H1 (cell line): ENCODE data around the gene BCL2L1. TPM values are rescaled to one million over a fixed set of nuclear protein-coding genes. Genes with fewer than 3 reads are reported as not detected.

Source experiments
- CTCF ChIA-PET: fragments of 300-600 bp; sonication (Branson Sonifier 250); formaldehyde crosslinking; loops from one replicate; lab custom pipeline; 2021; ENCODE audit not compliant: partially characterized antibody; lab: Charles Lee
- POLR2A ChIA-PET: fragments of 300-600 bp; sonication (Branson Sonifier 250); formaldehyde crosslinking; loops from one replicate; lab custom pipeline; 2021; ENCODE audit warnings: inconsistent platforms; ENCODE audit not compliant: partially characterized antibody; lab: Charles Lee
- DNase-seq, 2 experiments: peaks; one replicate each; pipeline versions ENCODE4 v3.0.0 to v3.0.0-alpha.2; 2010 to 2022; ENCODE audit warnings: low spot score in 2 of 2, low read depth in 1 of 2, mixed read lengths in 1 of 2
- FAIRE-seq: peaks from 2 replicates; lab custom pipeline; 2011; peaks lifted over from hg19 to GRCh38; lab: Jason Lieb, UNC
- H2AFZ ChIP-seq: 2 replicates; pipeline ENCODE4 v1.8.1; 2012; ENCODE audit warnings: low read length, inconsistent platforms
- H2AK5ac ChIP-seq: 2 replicates; pipeline ENCODE4 v1.6.1; 2013; ENCODE audit warnings: low read depth, low read length
- H2BK120ac ChIP-seq: replicated peaks from 2 replicates; pipeline ENCODE3; 2013; ENCODE audit warnings: low read depth, low read length, inconsistent platforms
- H2BK12ac ChIP-seq: 2 replicates; pipeline ENCODE4 v1.6.1; 2013; ENCODE audit warnings: low read depth, low read length
- H2BK15ac ChIP-seq: 2 replicates; pipeline ENCODE4 v1.6.1; 2013; ENCODE audit warnings: low read length
- H2BK20ac ChIP-seq: 2 replicates; pipeline ENCODE4 v1.6.1; 2013; ENCODE audit warnings: low read length
- H2BK5ac ChIP-seq: 2 replicates; pipeline ENCODE4 v1.6.1; 2013; ENCODE audit warnings: low read depth, low read length
- H3K14ac ChIP-seq: 2 replicates; pipeline ENCODE4 v1.6.1; 2013; ENCODE audit warnings: inconsistent platforms; ENCODE audit not compliant: insufficient read length
- H3K18ac ChIP-seq: 2 replicates; pipeline ENCODE4 v1.6.1; 2013; ENCODE audit warnings: low read length; ENCODE audit errors: extremely low read depth
- H3K23ac ChIP-seq: 2 replicates; pipeline ENCODE4 v1.6.1; 2013; ENCODE audit warnings: inconsistent platforms; ENCODE audit not compliant: insufficient read length
- H3K23me2 ChIP-seq: 2 replicates; pipeline ENCODE4 v1.6.1; 2013; ENCODE audit warnings: low read depth, low read length
- H3K27ac ChIP-seq: 2 replicates; pipeline ENCODE4 v1.6.1; 2011; ENCODE audit warnings: low read depth, low read length, inconsistent platforms
- H3K27me3 ChIP-seq, 4 experiments: replicated peaks in 1 of 4; 1 replicate in 1 of 4; 2 replicates in 3 of 4; pipeline versions ENCODE4 v1.6.1 to v1.8.1; 2011 to 2013; ENCODE audit warnings: low read length in 3 of 4, mild to moderate bottlenecking in 3 of 4, inconsistent platforms in 2 of 4, mixed read lengths in 2 of 4, moderate library complexity in 1 of 4; ENCODE audit not compliant: control insufficient read depth in 3 of 4, insufficient read depth in 3 of 4; ENCODE audit errors: extremely low read depth in 1 of 4
- H3K36me3 ChIP-seq, 4 experiments: 2 replicates each; pipeline versions ENCODE4 v1.6.1 to v1.8.1; 2011 to 2013; ENCODE audit warnings: mild to moderate bottlenecking in 4 of 4, low read length in 3 of 4, moderate library complexity in 2 of 4, control low read depth in 1 of 4, inconsistent platforms in 1 of 4; ENCODE audit not compliant: insufficient read depth in 4 of 4, control insufficient read depth in 2 of 4
- H3K4ac ChIP-seq: replicated peaks from 2 replicates; pipeline ENCODE3; 2013; ENCODE audit warnings: low read length, low read depth, mixed read lengths, inconsistent platforms; ENCODE audit not compliant: insufficient read length
- H3K4me1 ChIP-seq, 4 experiments: replicated peaks in 1 of 4; 1 replicate in 1 of 4; 2 replicates in 3 of 4; pipeline versions ENCODE4 v1.6.1 to v1.8.1; 2011 to 2013; ENCODE audit warnings: low read length in 3 of 4, inconsistent platforms in 2 of 4, mixed read lengths in 1 of 4; ENCODE audit not compliant: insufficient read depth in 4 of 4, control insufficient read depth in 3 of 4
- H3K4me2 ChIP-seq, 2 experiments: 2 replicates each; pipeline versions ENCODE4 v1.6.1 to v1.8.1; 2011 to 2013; ENCODE audit warnings: low read depth in 2 of 2, low read length in 2 of 2, control low read depth in 1 of 2, inconsistent platforms in 1 of 2, mild to moderate bottlenecking in 1 of 2; ENCODE audit not compliant: insufficient read depth in 1 of 2
- H3K4me3 ChIP-seq, 4 experiments: fragments of 200-600, 300-600 bp in 1 of 4; sonication (generic), shearing (Covaris generic), sonication (Bioruptor Twin) in 1 of 4; 2 replicates each; pipeline versions ENCODE4 v1.5.1 to v1.8.1; 2011 to 2016; ENCODE audit warnings: low read length in 4 of 4, low read depth in 3 of 4, control low read depth in 2 of 4, inconsistent platforms in 2 of 4, mild to moderate bottlenecking in 2 of 4, mixed read lengths in 1 of 4, moderate library complexity in 1 of 4; ENCODE audit not compliant: insufficient read depth in 2 of 4; ENCODE audit errors: extremely low read depth in 1 of 4
- H3K56ac ChIP-seq: replicated peaks from 2 replicates; pipeline ENCODE3; 2013; ENCODE audit warnings: low read depth, mild to moderate bottlenecking, mixed read lengths, low read length, inconsistent platforms; ENCODE audit not compliant: insufficient read length
- H3K79me1 ChIP-seq: 2 replicates; pipeline ENCODE4 v1.6.1; 2013; ENCODE audit warnings: low read depth, low read length, control low read depth
- H3K79me2 ChIP-seq, 2 experiments: 2 replicates each; pipeline versions ENCODE4 v1.6.1 to v1.8.1; 2012 to 2013; ENCODE audit warnings: low read length in 2 of 2, mild to moderate bottlenecking in 2 of 2, inconsistent platforms in 1 of 2; ENCODE audit not compliant: insufficient read depth in 2 of 2, control insufficient read depth in 1 of 2
- H3K9ac ChIP-seq, 4 experiments: replicated peaks in 1 of 4; 1 replicate in 1 of 4; 2 replicates in 3 of 4; pipeline versions ENCODE4 v1.6.1 to v1.8.1; 2011 to 2013; ENCODE audit warnings: low read depth in 3 of 4, low read length in 3 of 4, control low read depth in 2 of 4, mild to moderate bottlenecking in 2 of 4, moderate library complexity in 2 of 4, inconsistent platforms in 1 of 4; ENCODE audit errors: extremely low read depth in 1 of 4
- H3K9me3 ChIP-seq, 2 experiments: 2 replicates each; pipeline versions ENCODE4 v1.6.1 to v1.8.1; 2012 to 2013; ENCODE audit warnings: mild to moderate bottlenecking in 2 of 2, moderate library complexity in 2 of 2, control low read depth in 1 of 2, inconsistent platforms in 1 of 2, low read depth in 1 of 2, low read length in 1 of 2, mixed read lengths in 1 of 2; ENCODE audit not compliant: insufficient read depth in 2 of 2
- H4K20me1 ChIP-seq, 2 experiments: replicated peaks in 1 of 2; 2 replicates each; pipeline versions ENCODE3 to v1.8.1; 2011 to 2013; ENCODE audit warnings: inconsistent platforms in 2 of 2, low read length in 2 of 2, mild to moderate bottlenecking in 1 of 2; ENCODE audit not compliant: insufficient read depth in 2 of 2, control insufficient read depth in 1 of 2
- H4K5ac ChIP-seq: 2 replicates; pipeline ENCODE4 v1.6.1; 2013; ENCODE audit warnings: low read length, low read depth, mixed read lengths, inconsistent platforms; ENCODE audit not compliant: insufficient read length
- H4K8ac ChIP-seq: 2 replicates; pipeline ENCODE4 v1.8.0; 2013; ENCODE audit warnings: mild to moderate bottlenecking, moderate library complexity, low read length, inconsistent platforms; ENCODE audit not compliant: insufficient read depth; ENCODE audit errors: extremely low read depth
- H4K91ac ChIP-seq: replicated peaks from 2 replicates; pipeline ENCODE3; 2013; ENCODE audit warnings: low read length, mixed read lengths, inconsistent platforms; ENCODE audit not compliant: insufficient read length
- RNF2 ChIP-seq: fragments of 200-900, 300-1000 bp; sonication (generic); IDR thresholded peaks from 2 replicates; pipeline ENCODE4 v1.7.1; 2016; ENCODE audit warnings: borderline replicate concordance, low read depth, mild to moderate bottlenecking, antibody characterized with exemption, low read length; ENCODE audit not compliant: poor library complexity, severe bottlenecking; ENCODE audit errors: missing control alignments
- RXRA ChIP-seq: IDR thresholded peaks from 2 replicates; pipeline ENCODE4 v1.6.1; 2011; ENCODE audit warnings: low read depth, mild to moderate bottlenecking, low read length, moderate library complexity; ENCODE audit not compliant: insufficient read depth
- SP4 ChIP-seq: IDR thresholded peaks from 2 replicates; pipeline ENCODE4 v1.6.1; 2012; ENCODE audit warnings: low read length, inconsistent platforms
- SUZ12 ChIP-seq: fragments of 200-600 bp; sonication (generic); IDR thresholded peaks from 2 replicates; pipeline ENCODE4 v1.6.1; 2012; ENCODE audit warnings: mild to moderate bottlenecking, inconsistent platforms, low read length, moderate library complexity, mixed read lengths
- WGBS, 2 experiments: shearing (Covaris generic) in 1 of 2; methylation state at CpG; one replicate each; pipeline versions ENCODE4 v1.1.6 to v1.1.7; 2013 to 2015; ENCODE audit warnings: low lambda C conversion rate in 2 of 2, mixed read lengths in 2 of 2, inconsistent platforms in 1 of 2, low coverage in 1 of 2, missing lambda C conversion rate in 1 of 2; ENCODE audit not compliant: insufficient replicate concordance in 2 of 2, insufficient coverage in 1 of 2, insufficient read length in 1 of 2; ENCODE audit errors: extremely low coverage in 1 of 2, missing lambda C conversion rate in 1 of 2; 5-methylcytosine and 5-hydroxymethylcytosine counted together
- polyA plus RNA-seq, 7 experiments: library from polyadenylated mRNA; depleted of rRNA in 3 of 7; stranded (reverse) in 5 of 7; unstranded in 2 of 7; fragments of >200 nt in 5 of 7; fragments of 200-250 nt in 2 of 7; gene quantifications; 1 replicate in 5 of 7; 2 replicates in 1 of 7; 4 replicates in 1 of 7; pipeline versions ENCODE4 v1.2.1 to v1.2.3, GENCODE V29; 2011 to 2013; ENCODE audit warnings: missing spikeins in 2 of 7, mixed read lengths in 2 of 7
- total RNA-seq: library from RNA; stranded (reverse); fragmentation: NEBNext Ultra II Directional; extraction: Animal tissue kit (Norgen Biotek cat#: 25700); gene quantifications from 2 replicates; pipeline ENCODE4 v1.2.1, GENCODE V29; 2021

The BCL2L1 gene
- total and polyA plus RNA-seq, 2 of the 8 experiments (the other 6 are each of a cell fraction or from before 2014, with no cell fraction given): 64.9 to 66.1 TPM

GRCh38 chr20:31710423-31711108 is 12.1 kb downstream of the BCL2L1 start:
- Histone ChIP-seq H3K27me3 (no peaks in the 10 kb centered on the region), H3K23me2 (no peaks in the 10 kb centered on the region), H3K79me2 (peaks cover 11 to 90% of the 10 kb centered on the region in 2 experiments), H2BK20ac (no peak overlapping the region), H3K56ac (no peak overlapping the region), H4K5ac (no peak overlapping the region), H2AFZ (no peak overlapping the region), H3K18ac (no peak overlapping the region), H2BK15ac (no peak overlapping the region), H4K20me1 (peaks cover 2 to 10% of the 10 kb centered on the region in 2 experiments), H3K9ac (no peak overlapping the region; a peak in 2 of 7 replicates), H2BK5ac (peak overlapping the region; percentile 62; the same call in 1 of the 2 replicates), H3K27ac (no peak overlapping the region), H3K4me1 (peaks cover 26 to 39% (median 36%) of the 10 kb centered on the region in 4 experiments), H3K9me3 (no peaks in the 10 kb centered on the region), H3K4ac (no peak overlapping the region), H4K8ac (no peak overlapping the region), H3K4me3 (no peak overlapping the region), H3K79me1 (peaks cover 14% of the 10 kb centered on the region), H3K14ac (no peak overlapping the region), H3K4me2 (no peak overlapping the region), H2BK12ac (no peak overlapping the region), H2BK120ac (no peak overlapping the region), H4K91ac (no peak overlapping the region), H3K23ac (no peak overlapping the region), H3K36me3 (peaks cover 10 to 17% (median 13%) of the 10 kb centered on the region in 4 experiments; a peak in 7 of 8 replicates), H2AK5ac (no peak overlapping the region)
- ChIA-PET POLR2A (interaction anchor here (0.7 to 6.2 kb wide), 9 partner anchors 10 to 106 kb away, joined by 3 to 85 read pairs (median 6); partner anchors contain the start of gene BCL2L1), CTCF (interaction anchor here (0.7 to 5.6 kb wide), 5 partner anchors 11 to 148 kb away, joined by 3 to 52 read pairs (median 7); no protein-coding TSS in a partner anchor)
- 94% methylated on average over 5 of the region's 5 CpGs; no CpG with 5 or more reads in 1 of the 2 experiments for WGBS, 2 experiments
- no peak for TF ChIP-seq RNF2
- TF ChIP-seq SP4: no peak
- TF ChIP-seq RXRA: no peak
- TF ChIP-seq SUZ12: no peak
- FAIRE-seq: no peak
- DNase-seq: no peak
